Activated CD8-positive, alpha-beta memory T cell treated with anti-CD3 and anti-CD28 coated beads, Interleukin-2, amount 50 U/mL, for 24 hours (primary cell): ENCODE results near the gene CARF.
A peak's percentile ranks its signal among the peaks of the same experiment; 100 is the strongest.
"Not testable (repeated sequence)": the region's sequence is repeated elsewhere in the genome, so short reads cannot be mapped to it uniquely, and the experiment has no call there.

Experiments used
- DNase-seq: peaks from one replicate; pipeline ENCODE4 v3.0.0-alpha.2; 2020; ENCODE audit errors: extremely low read depth

CARF gene

GRCh38 chr2:202938960-202939359 lies 26.9 kb downstream of the CARF start:
- DNase-seq: no peak

- no peak for DNase-seq
These were observed 29.7 kb downstream of the CARF start for GRCh38 chr2:202941771-202942170.

- DNase-seq: no peak
These were observed 32.3 kb downstream of the CARF start for GRCh38 chr2:202944408-202944807.

DNA sequence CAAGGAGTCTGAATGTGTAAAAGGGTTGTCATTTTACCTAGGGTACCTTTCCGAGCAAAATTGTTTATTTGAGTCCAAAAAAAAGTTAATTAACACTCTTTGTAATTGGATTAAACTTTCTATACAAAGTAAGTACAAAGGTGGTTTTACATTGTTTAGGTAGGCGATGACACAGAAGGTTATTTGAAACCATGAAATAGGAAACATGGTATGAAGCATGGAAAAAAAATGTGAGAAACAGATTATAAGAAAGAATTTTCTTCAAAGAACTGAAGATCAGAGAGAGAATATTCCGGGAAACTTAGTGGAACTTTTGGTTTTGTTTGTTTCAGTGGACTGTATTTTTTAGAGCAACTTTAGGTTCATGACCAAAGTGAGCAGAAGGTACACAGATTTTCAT lies 32.7 kb downstream of the CARF start:
- no peak for DNase-seq

GRCh38 chr2:202945497-202945896 lies 33.4 kb downstream of the CARF start:
- no peak for DNase-seq

GRCh38 chr2:202949333-202949732 lies 37.3 kb downstream of the CARF start:
- DNase-seq: not testable (repeated sequence)

GRCh38 chr2:202950592-202950991 lies 38.5 kb downstream of the CARF start:
- DNase-seq: no peak

DNA sequence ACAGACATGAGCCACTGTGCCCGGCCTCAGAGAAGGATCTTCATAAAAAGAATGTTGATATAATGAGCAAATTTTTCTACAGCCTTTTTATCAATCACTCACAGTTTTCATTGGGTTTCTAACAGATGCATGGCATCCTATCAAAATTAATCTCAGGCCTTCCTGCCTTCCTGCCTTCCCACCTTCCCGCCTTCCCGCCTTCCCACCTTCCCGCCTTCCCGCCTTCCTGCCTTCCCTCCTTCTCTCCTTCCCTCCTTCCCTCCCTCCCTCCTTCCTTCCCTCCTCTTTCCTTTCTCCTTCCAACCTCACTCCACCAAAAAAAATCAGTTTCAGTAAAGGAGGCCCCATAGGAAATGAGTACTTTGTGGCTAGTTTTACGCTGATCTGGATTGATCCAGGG lies 48.4 kb downstream of the CARF start:
- no peak for DNase-seq

- DNase-seq: no peak
These were observed 51.6 kb downstream of the CARF start for GRCh38 chr2:202963712-202964111.

GRCh38 chr2:202965810-202966460 lies 53.9 kb downstream of the CARF start:
- DNase-seq: no peak

DNA sequence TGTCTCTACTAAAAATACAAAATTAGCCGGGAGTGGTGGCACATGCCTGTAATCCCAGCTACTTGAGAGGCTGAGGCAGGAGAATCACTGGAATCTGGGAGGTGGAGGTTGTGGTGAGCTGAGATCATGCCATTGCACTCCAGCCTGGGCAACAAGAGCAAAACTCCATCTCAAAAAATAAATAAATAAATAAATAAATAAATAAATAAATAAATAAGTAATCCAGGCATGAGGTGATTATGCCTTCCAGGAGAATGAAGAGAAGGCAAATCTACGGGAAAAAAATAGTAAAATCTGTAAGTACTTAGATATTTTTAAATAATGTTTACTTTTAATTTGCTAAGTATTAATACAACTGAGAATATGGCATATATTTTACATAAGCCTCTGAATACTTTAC lies 57.3 kb downstream of the CARF start:
- DNase-seq: not testable (repeated sequence)

- DNase-seq: no peak
These were observed 64.7 kb downstream of the CARF start for GRCh38 chr2:202976809-202977208.

- no peak for DNase-seq
These were observed 70.9 kb downstream of the CARF start for GRCh38 chr2:202982779-202983491.

DNA sequence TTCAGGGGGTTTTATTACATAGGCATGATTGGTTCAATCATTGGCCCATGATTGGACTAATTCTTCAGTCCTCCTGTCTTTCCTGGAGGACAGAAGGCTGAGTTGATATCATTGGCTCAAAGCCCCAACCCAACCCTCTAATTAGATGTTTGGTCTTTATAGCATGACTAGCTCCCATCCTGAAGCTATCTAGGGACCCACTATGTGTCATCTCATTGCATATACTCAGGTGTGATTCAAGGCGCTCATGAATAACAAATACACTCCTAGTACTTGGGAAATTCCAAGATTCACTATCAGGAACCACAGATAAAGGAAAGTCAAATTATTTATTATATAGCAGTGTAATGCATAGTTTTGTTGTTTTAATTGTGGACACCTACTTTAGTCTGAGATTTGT lies 77.7 kb downstream of the CARF start:
- DNase-seq: no peak

- DNase-seq: no peak
These were observed 78.4 kb downstream of the CARF start for GRCh38 chr2:202990501-202990900.

DNA sequence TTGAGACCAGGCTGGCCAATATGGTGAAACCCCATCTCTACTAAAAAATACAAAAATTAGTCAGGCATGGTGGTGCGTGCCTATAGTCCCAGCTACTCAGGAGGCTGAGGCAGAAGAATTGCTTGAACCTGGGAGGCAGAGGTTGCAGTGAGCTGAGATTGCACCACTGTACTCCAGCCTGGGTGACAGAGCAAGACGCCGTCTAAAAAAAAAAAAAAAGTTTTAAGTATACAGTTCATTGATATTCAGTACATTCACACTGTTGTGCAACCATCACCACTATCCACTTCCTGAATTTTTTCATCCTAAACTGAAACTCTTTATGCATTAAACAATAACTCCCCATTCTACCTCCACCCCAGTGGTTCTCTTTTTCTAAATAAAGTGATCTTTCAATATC lies 85.0 kb downstream of the CARF start:
- not testable (repeated sequence) for DNase-seq

GRCh38 chr2:203002054-203002821 lies 90.2 kb downstream of the CARF start:
- no peak for DNase-seq

DNA sequence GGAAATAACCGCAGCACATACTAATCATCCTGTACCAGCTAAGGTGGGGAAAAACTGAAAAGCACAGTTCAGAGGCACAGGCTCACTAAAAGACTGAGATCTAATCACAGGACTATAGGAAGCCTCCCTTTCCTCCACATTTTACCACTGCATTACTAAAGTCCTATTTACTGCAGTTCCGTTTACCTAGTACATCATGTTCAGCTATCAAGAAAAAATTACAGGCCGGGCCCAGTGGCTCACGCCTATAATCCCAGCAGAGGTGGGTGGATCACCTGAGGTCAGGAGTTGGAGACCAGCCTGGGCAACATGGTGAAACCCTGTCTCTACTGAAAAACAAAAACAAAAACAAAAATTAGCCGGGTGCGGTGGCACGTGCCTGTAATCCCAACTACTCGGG lies 91.6 kb downstream of the CARF start:
- no peak for DNase-seq

- peak; percentile 91 for DNase-seq
These were observed 102.6 kb downstream of the CARF start, which contains the start of gene NBEAL1 for GRCh38 chr2:203014456-203015199. TSS of gene NBEAL1 (plus strand) at chr2:203014875. CDS start at chr2:203016385, 1,510 bp downstream.

DNA sequence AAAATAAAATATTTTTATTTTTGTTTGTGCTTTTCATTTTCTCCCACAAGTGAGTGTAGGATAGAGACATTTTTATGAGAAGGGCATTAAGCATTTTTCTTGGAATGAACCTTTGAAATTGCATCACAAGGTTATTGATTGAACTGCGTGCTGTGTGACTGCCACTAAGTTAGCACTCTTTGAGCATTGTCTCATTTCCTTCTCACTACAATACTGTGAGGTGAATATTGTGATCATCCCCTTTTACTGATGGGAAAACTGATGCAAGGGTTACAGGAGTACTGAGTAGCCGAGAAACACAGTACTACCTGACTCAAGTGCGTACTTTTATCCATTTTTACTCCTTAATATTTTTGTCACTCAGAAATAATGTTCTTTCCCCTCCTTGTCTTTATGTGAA lies 104.6 kb downstream of the CARF start:
- no peak for DNase-seq

GRCh38 chr2:203018181-203018580 lies 106.1 kb downstream of the CARF start:
- DNase-seq: no peak

GRCh38 chr2:203019142-203019541 lies 107.1 kb downstream of the CARF start:
- DNase-seq: no peak
